ENCODE data around the gene AURKAIP1.

The AURKAIP1 gene

DNA sequence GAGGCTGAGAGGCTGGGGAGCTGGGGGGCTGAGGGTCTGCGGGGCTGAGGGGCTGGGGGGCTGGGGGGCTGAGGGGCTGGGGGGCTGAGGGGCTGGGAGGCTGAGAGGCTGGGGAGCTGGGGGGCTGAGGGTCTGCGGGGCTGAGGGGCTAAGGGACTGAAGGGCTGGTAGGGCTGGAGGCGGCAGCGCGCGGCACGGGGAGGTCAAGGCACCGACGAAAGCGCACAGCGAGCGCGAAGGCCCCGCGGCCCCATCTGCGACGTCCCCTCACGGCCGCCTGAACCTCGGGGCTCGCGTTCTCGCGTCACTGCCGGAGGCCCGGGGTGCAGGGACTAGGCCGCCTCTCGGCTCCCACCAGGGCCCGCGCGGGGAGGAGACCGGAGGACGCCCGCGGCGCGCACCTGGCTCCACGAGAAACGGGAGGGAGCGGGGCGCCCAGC is 50.9 kb downstream of the AURKAIP1 start:
- Histone ChIP-seq H3K9ac (ENCODE audit: low read depth, low read length) (peak overlapping the region; percentile 98), H3K36me3 (ENCODE audit: insufficient read depth, low read length) (peaks cover 31% of the 10 kb centered on the region), H3K9me3 (replicated peaks; ENCODE audit: low read length) (no peaks in the 10 kb centered on the region), H3K27me3 (ENCODE audit: control insufficient read depth, insufficient read depth, low read length) (no peaks in the 10 kb centered on the region), H3K4me3 (ENCODE audit: low read length) (peak overlapping the region; percentile 99), H3K4me1 (ENCODE audit: control insufficient read depth, insufficient read depth, low read length) (peaks cover 35% of the 10 kb centered on the region), H3K4me2 (ENCODE audit: low read length) (peak overlapping the region; percentile 85)

All from skeletal muscle satellite cell (primary cell).